ENCODE data around the gene ARL14.

DNA sequence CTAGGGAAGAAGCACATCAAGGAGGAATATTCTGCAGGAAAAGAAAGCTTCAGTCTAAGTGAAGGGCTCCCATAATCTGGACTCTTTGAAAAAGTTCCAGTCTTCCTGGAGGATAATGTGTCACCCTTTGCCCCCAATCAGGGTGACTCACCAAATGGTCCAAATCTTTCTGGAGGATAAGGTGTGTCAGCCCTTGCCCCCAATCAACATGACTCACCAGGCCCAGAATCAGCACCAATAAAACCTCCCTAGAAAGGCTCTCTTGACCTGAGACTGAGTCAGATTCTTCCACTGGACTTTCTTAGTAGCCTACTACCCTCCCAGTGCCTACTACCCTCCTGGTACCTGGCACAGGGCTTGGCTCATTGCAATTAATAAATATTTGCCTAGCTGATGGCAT is 9.5 kb upstream of the ARL14 start:
- TF ChIP-seq, protein P1, sequence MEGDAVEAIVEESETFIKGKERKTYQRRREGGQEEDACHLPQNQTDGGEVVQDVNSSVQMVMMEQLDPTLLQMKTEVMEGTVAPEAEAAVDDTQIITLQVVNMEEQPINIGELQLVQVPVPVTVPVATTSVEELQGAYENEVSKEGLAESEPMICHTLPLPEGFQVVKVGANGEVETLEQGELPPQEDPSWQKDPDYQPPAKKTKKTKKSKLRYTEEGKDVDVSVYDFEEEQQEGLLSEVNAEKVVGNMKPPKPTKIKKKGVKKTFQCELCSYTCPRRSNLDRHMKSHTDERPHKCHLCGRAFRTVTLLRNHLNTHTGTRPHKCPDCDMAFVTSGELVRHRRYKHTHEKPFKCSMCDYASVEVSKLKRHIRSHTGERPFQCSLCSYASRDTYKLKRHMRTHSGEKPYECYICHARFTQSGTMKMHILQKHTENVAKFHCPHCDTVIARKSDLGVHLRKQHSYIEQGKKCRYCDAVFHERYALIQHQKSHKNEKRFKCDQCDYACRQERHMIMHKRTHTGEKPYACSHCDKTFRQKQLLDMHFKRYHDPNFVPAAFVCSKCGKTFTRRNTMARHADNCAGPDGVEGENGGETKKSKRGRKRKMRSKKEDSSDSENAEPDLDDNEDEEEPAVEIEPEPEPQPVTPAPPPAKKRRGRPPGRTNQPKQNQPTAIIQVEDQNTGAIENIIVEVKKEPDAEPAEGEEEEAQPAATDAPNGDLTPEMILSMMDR (IDR thresholded peaks at IDR 0.05): no peak
- TF ChIP-seq POLR2A (IDR thresholded peaks at IDR 0.05) (no peak), POLR2AphosphoS5 (IDR thresholded peaks at IDR 0.05) (no peak)
